Measurements from ENCODE around the gene GABARAPL2. TPM values are rescaled to one million over a fixed set of nuclear protein-coding genes. Genes with fewer than 3 reads are reported as not detected.
"Not testable (repeated sequence)": the region's sequence is repeated elsewhere in the genome, so short reads cannot be mapped to it uniquely, and the experiment has no call there.

The GABARAPL2 gene
- total and polyA plus RNA-seq, 7 experiments from 2014 or later, result 57.9 to 293 (median 79.6) TPM

GRCh38 chr16:75538882-75539565 is 27.2 kb upstream of the GABARAPL2 start:
- H3K4me3 Mint-ChIP-seq; H3K4me1 ChIP-seq (ENCODE audit: control insufficient read depth in 2 of 2, insufficient read depth in 2 of 2, low read length in 2 of 2); H3K9me3 ChIP-seq (ENCODE audit: control insufficient read depth in 2 of 3, low read length in 3 of 3); H3K27me3 ChIP-seq (ENCODE audit: control insufficient read depth in 2 of 2, insufficient read depth in 2 of 2, low read length in 2 of 2); ATAC-seq; H3K4me1 Mint-ChIP-seq; H3K27ac Mint-ChIP-seq; H3K27ac ChIP-seq (ENCODE audit: low read depth, low read length); H3K9me3 Mint-ChIP-seq; H3K4me3 ChIP-seq (ENCODE audit: low read length); DNase-seq; POLR2A ChIA-PET; CTCF ChIA-PET; H3K27me3 Mint-ChIP-seq; H3K36me3 Mint-ChIP-seq; intact Hi-C loops (cut with micrococcal nuclease); H3K36me3 ChIP-seq (ENCODE audit: control insufficient read depth in 2 of 3, insufficient read depth in 3 of 3, low read length in 3 of 3): not testable (repeated sequence)

- Histone ChIP-seq H3K36me3 (ENCODE audit: control insufficient read depth in 2 of 3, insufficient read depth in 3 of 3, low read length in 3 of 3) (no peaks in the 10 kb centered on the region), H3K27ac (ENCODE audit: low read depth, low read length) (no peak overlapping the region), H3K9me3 (ENCODE audit: control insufficient read depth in 2 of 3, low read length in 3 of 3) (no peaks in the 10 kb centered on the region), H3K4me1 (ENCODE audit: control insufficient read depth in 2 of 2, insufficient read depth in 2 of 2, low read length in 2 of 2) (no peaks in the 10 kb centered on the region), H3K27me3 (ENCODE audit: control insufficient read depth in 2 of 2, insufficient read depth in 2 of 2, low read length in 2 of 2) (no peaks in the 10 kb centered on the region), H3K4me3 (ENCODE audit: low read length) (no peak overlapping the region)
- peaks cover 0 to 4% (median 0%) of the 10 kb centered on the region in 7 donors for H3K4me1 Mint-ChIP-seq
- no peak for ATAC-seq
- ChIA-PET POLR2A (no interaction called here), CTCF (no interaction called here)
- intact Hi-C loops (cut with micrococcal nuclease), result no loop called here
- no peak overlapping the region for H3K4me3 Mint-ChIP-seq
- peaks cover 0 to 6% (median 0%) of the 10 kb centered on the region in 5 donors for H3K36me3 Mint-ChIP-seq
- DNase-seq, result no peak
- H3K27me3 Mint-ChIP-seq, result no peaks in the 10 kb centered on the region
- H3K9me3 Mint-ChIP-seq, result no peaks in the 10 kb centered on the region
- H3K27ac Mint-ChIP-seq, result no peak overlapping the region
These were observed 24.9 kb upstream of the GABARAPL2 start for GRCh38 chr16:75541236-75541635.

- H3K4me1 Mint-ChIP-seq; intact Hi-C loops (cut with micrococcal nuclease); H3K4me3 ChIP-seq (ENCODE audit: low read length); H3K4me1 ChIP-seq (ENCODE audit: control insufficient read depth in 2 of 2, insufficient read depth in 2 of 2, low read length in 2 of 2); H3K4me3 Mint-ChIP-seq; CTCF ChIA-PET; H3K27me3 Mint-ChIP-seq; H3K27ac ChIP-seq (ENCODE audit: low read depth, low read length); DNase-seq; H3K27ac Mint-ChIP-seq; H3K9me3 Mint-ChIP-seq; H3K27me3 ChIP-seq (ENCODE audit: control insufficient read depth in 2 of 2, insufficient read depth in 2 of 2, low read length in 2 of 2); H3K36me3 Mint-ChIP-seq; H3K36me3 ChIP-seq (ENCODE audit: control insufficient read depth in 2 of 3, insufficient read depth in 3 of 3, low read length in 3 of 3); H3K9me3 ChIP-seq (ENCODE audit: control insufficient read depth in 2 of 3, low read length in 3 of 3); ATAC-seq: not testable (repeated sequence)
- POLR2A ChIA-PET, result interaction anchor here (1.4 kb wide), 1 partner anchor 13 kb away, joined by 3 read pairs; the partner anchor contains the start of gene TMEM231
These were observed 23.7 kb upstream of the GABARAPL2 start for GRCh38 chr16:75542462-75542861.

DNA sequence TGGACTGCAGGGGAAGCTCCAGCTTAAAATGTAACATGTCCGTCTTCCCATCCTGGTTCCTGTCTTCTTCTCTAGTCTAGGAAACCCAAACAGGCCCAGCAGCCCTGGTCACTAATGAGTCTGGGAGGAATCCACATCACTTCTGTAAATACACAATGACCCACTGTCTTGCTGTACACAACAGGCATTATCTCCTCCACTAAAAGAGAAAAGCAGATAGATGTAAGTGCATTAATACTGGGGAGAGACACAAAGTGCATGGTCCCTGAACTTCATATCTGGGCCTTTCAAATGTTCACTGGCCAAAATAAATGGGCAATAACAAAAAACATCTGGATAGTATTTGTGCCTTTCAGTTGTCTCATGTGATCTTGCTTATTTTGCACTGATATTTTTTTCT is 20.3 kb upstream of the GABARAPL2 start:
- H3K4me1 ChIP-seq (ENCODE audit: control insufficient read depth in 2 of 2, insufficient read depth in 2 of 2, low read length in 2 of 2); H3K27me3 ChIP-seq (ENCODE audit: control insufficient read depth in 2 of 2, insufficient read depth in 2 of 2, low read length in 2 of 2); H3K9me3 ChIP-seq (ENCODE audit: control insufficient read depth in 2 of 3, low read length in 3 of 3); CTCF ChIA-PET; ATAC-seq; H3K36me3 ChIP-seq (ENCODE audit: control insufficient read depth in 2 of 3, insufficient read depth in 3 of 3, low read length in 3 of 3); H3K36me3 Mint-ChIP-seq; H3K9me3 Mint-ChIP-seq; H3K27ac Mint-ChIP-seq; H3K27me3 Mint-ChIP-seq; H3K4me3 Mint-ChIP-seq; H3K27ac ChIP-seq (ENCODE audit: low read depth, low read length); intact Hi-C loops (cut with micrococcal nuclease); DNase-seq; POLR2A ChIA-PET; H3K4me3 ChIP-seq (ENCODE audit: low read length): not testable (repeated sequence)
- peaks cover 0 to 10% (median 0%) of the 10 kb centered on the region in 7 donors for H3K4me1 Mint-ChIP-seq

GRCh38 chr16:75546293-75546692 is 19.9 kb upstream of the GABARAPL2 start:
- POLR2A ChIA-PET, result no interaction called here
- H3K36me3 ChIP-seq (ENCODE audit: control insufficient read depth in 2 of 3, insufficient read depth in 3 of 3, low read length in 3 of 3), result no peaks in the 10 kb centered on the region
- intact Hi-C loops (cut with micrococcal nuclease), result no loop called here
- H3K4me3 ChIP-seq (ENCODE audit: low read length), result no peak overlapping the region
- Mint-ChIP-seq H3K27ac (no peak overlapping the region), H3K27me3 (peaks cover 0 to 6% (median 5%) of the 10 kb centered on the region in 5 donors), H3K4me3 (no peak overlapping the region), H3K36me3 (peaks cover 0 to 9% (median 0%) of the 10 kb centered on the region in 5 donors), H3K9me3 (no peaks in the 10 kb centered on the region), H3K4me1 (peaks cover 0 to 10% (median 0%) of the 10 kb centered on the region in 7 donors)
- H3K27ac ChIP-seq (ENCODE audit: low read depth, low read length), result no peak overlapping the region
- H3K27me3 ChIP-seq (ENCODE audit: control insufficient read depth in 2 of 2, insufficient read depth in 2 of 2, low read length in 2 of 2), result no peaks in the 10 kb centered on the region
- CTCF ChIA-PET, result no interaction called here
- peaks cover 0 to 3% of the 10 kb centered on the region in 2 donors for H3K4me1 ChIP-seq (ENCODE audit: control insufficient read depth in 2 of 2, insufficient read depth in 2 of 2, low read length in 2 of 2)
- H3K9me3 ChIP-seq (ENCODE audit: control insufficient read depth in 2 of 3, low read length in 3 of 3), result no peaks in the 10 kb centered on the region
- DNase-seq (no peak), ATAC-seq (no peak)

- H3K36me3 Mint-ChIP-seq; H3K4me1 ChIP-seq (ENCODE audit: control insufficient read depth in 2 of 2, insufficient read depth in 2 of 2, low read length in 2 of 2); intact Hi-C loops (cut with micrococcal nuclease); H3K36me3 ChIP-seq (ENCODE audit: control insufficient read depth in 2 of 3, insufficient read depth in 3 of 3, low read length in 3 of 3); DNase-seq; H3K9me3 ChIP-seq (ENCODE audit: control insufficient read depth in 2 of 3, low read length in 3 of 3); H3K27me3 ChIP-seq (ENCODE audit: control insufficient read depth in 2 of 2, insufficient read depth in 2 of 2, low read length in 2 of 2); H3K4me3 ChIP-seq (ENCODE audit: low read length); H3K27ac Mint-ChIP-seq; ATAC-seq; H3K27ac ChIP-seq (ENCODE audit: low read depth, low read length); H3K4me3 Mint-ChIP-seq; H3K9me3 Mint-ChIP-seq: not testable (repeated sequence)
- H3K27me3 Mint-ChIP-seq, result peaks cover 0 to 11% (median 10%) of the 10 kb centered on the region in 5 donors
- peaks cover 0 to 10% (median 0%) of the 10 kb centered on the region in 7 donors for H3K4me1 Mint-ChIP-seq
- ChIA-PET POLR2A (interaction anchor here (0.7 kb wide), 1 partner anchor 26 kb away, joined by 4 read pairs; no protein-coding TSS in a partner anchor), CTCF (interaction anchor here (0.6 kb wide), 1 partner anchor 77 kb away, joined by 4 read pairs; no protein-coding TSS in a partner anchor)
These were observed 17.7 kb upstream of the GABARAPL2 start for GRCh38 chr16:75548456-75548855.

- Histone ChIP-seq H3K4me3 (ENCODE audit: low read length) (no peak overlapping the region), H3K27me3 (ENCODE audit: control insufficient read depth in 2 of 2, insufficient read depth in 2 of 2, low read length in 2 of 2) (no peaks in the 10 kb centered on the region), H3K27ac (ENCODE audit: low read depth, low read length) (no peak overlapping the region), H3K36me3 (ENCODE audit: control insufficient read depth in 2 of 3, insufficient read depth in 3 of 3, low read length in 3 of 3) (no peaks in the 10 kb centered on the region), H3K4me1 (ENCODE audit: control insufficient read depth in 2 of 2, insufficient read depth in 2 of 2, low read length in 2 of 2) (peaks cover 2 to 8% of the 10 kb centered on the region in 2 donors), H3K9me3 (ENCODE audit: control insufficient read depth in 2 of 3, low read length in 3 of 3) (no peaks in the 10 kb centered on the region)
- H3K4me1 Mint-ChIP-seq, result peaks cover 0 to 12% (median 4%) of the 10 kb centered on the region in 7 donors
- DNase-seq (peak in 5 of 9 donors; percentile 7 to 36 (median 15)), ATAC-seq (peak; percentile 83)
- no peaks in the 10 kb centered on the region for H3K9me3 Mint-ChIP-seq
- POLR2A ChIA-PET, result no interaction called here
- H3K27me3 Mint-ChIP-seq, result peaks cover 5 to 22% (median 10%) of the 10 kb centered on the region in 5 donors
- peaks cover 0 to 3% (median 0%) of the 10 kb centered on the region in 5 donors for H3K36me3 Mint-ChIP-seq
- peak overlapping the region in 1 of 9 donors; percentile 55 for H3K27ac Mint-ChIP-seq
- intact Hi-C loops (cut with micrococcal nuclease), result no loop called here
- CTCF ChIA-PET, result interaction anchor here (0.6 to 1.4 kb wide), 3 partner anchors 19 to 316 kb away, joined by 3 read pairs; no protein-coding TSS in a partner anchor
- H3K4me3 Mint-ChIP-seq, result no peak overlapping the region
These were observed 15.9 kb upstream of the GABARAPL2 start for GRCh38 chr16:75550211-75550662.

All from naive thymus-derived CD4-positive, alpha-beta T cell (primary cell).